Uterus (tissue), 2 donors: Measurements from ENCODE around the gene SAMM50.
A peak's percentile ranks its signal among the peaks of the same experiment; 100 is the strongest.

ENCODE experiments used
- POLR2A ChIP-seq, 2 donors: fragments of 450-650 bp; IDR thresholded peaks; one replicate each; pipeline ENCODE4 v1.6.1; 2016; ENCODE audit warnings: antibody characterized with exemption in 2 of 2, mild to moderate bottlenecking in 1 of 2, moderate library complexity in 1 of 2
- TF ChIP-seq, protein P1 (sequence below), 4 experiments: fragments of 200-600 bp in 2 of 4; fragments of 450-650 bp in 2 of 4; sonication (generic) in 2 of 4; IDR thresholded peaks; one replicate each; pipeline ENCODE4 v1.5.1; 2016 to 2019; ENCODE audit warnings: antibody characterized with exemption in 4 of 4, mild to moderate bottlenecking in 2 of 4, moderate library complexity in 1 of 4

GRCh38 chr22:44026066-44026629 lies 70.9 kb downstream of the SAMM50 start:
- peak in 1 of 2 donors; percentile 5 for TF ChIP-seq POLR2A (IDR thresholded peaks at IDR 0.05)
- TF ChIP-seq, protein P1, sequence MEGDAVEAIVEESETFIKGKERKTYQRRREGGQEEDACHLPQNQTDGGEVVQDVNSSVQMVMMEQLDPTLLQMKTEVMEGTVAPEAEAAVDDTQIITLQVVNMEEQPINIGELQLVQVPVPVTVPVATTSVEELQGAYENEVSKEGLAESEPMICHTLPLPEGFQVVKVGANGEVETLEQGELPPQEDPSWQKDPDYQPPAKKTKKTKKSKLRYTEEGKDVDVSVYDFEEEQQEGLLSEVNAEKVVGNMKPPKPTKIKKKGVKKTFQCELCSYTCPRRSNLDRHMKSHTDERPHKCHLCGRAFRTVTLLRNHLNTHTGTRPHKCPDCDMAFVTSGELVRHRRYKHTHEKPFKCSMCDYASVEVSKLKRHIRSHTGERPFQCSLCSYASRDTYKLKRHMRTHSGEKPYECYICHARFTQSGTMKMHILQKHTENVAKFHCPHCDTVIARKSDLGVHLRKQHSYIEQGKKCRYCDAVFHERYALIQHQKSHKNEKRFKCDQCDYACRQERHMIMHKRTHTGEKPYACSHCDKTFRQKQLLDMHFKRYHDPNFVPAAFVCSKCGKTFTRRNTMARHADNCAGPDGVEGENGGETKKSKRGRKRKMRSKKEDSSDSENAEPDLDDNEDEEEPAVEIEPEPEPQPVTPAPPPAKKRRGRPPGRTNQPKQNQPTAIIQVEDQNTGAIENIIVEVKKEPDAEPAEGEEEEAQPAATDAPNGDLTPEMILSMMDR (IDR thresholded peaks at IDR 0.05) = no peak
